GM12864 (cell line): ENCODE measurements around the gene ASRGL1.
"Not testable (repeated sequence)": the region's sequence is repeated elsewhere in the genome, so short reads cannot be mapped to it uniquely, and the experiment has no call there.

Experiments used
- DNase-seq: peaks from one replicate; pipeline ENCODE4 v3.0.0-alpha.2; 2011; ENCODE audit warnings: low read depth
- H3K4me3 ChIP-seq: 2 replicates; pipeline ENCODE4 v1.5.1; 2011; ENCODE audit warnings: mild to moderate bottlenecking, low read depth, low read length, control low read depth
- TF ChIP-seq, protein P1 (sequence below): IDR thresholded peaks from 2 replicates; pipeline ENCODE4 v1.5.1; 2011; ENCODE audit warnings: low read depth, mild to moderate bottlenecking, moderate library complexity, low read length, control low read depth, inconsistent platforms; ENCODE audit errors: missing control alignments

Gene ASRGL1

DNA sequence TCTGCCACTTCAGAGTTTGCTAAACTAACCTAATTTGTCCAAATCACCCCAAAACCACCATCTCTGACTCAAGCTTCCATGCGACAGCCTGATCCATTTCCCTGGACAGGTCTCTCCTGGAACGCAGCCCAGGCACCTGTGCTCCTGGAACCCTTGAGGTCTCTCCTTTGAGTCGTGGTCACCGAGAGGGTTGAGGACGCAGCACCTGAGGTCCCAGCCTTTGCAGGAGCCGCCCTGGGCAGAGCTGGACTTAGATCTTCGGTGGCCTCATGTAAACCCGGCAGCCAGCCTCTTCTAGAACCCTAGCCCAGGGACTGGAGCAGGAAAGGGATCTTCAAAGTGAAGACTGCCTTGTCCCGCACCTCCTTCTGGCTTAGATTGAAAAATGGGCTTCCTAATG is 37.6 kb downstream of the ASRGL1 start:
- no peak for DNase-seq
- TF ChIP-seq, protein P1, sequence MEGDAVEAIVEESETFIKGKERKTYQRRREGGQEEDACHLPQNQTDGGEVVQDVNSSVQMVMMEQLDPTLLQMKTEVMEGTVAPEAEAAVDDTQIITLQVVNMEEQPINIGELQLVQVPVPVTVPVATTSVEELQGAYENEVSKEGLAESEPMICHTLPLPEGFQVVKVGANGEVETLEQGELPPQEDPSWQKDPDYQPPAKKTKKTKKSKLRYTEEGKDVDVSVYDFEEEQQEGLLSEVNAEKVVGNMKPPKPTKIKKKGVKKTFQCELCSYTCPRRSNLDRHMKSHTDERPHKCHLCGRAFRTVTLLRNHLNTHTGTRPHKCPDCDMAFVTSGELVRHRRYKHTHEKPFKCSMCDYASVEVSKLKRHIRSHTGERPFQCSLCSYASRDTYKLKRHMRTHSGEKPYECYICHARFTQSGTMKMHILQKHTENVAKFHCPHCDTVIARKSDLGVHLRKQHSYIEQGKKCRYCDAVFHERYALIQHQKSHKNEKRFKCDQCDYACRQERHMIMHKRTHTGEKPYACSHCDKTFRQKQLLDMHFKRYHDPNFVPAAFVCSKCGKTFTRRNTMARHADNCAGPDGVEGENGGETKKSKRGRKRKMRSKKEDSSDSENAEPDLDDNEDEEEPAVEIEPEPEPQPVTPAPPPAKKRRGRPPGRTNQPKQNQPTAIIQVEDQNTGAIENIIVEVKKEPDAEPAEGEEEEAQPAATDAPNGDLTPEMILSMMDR: no peak
- no peak overlapping the region for H3K4me3 ChIP-seq

DNA sequence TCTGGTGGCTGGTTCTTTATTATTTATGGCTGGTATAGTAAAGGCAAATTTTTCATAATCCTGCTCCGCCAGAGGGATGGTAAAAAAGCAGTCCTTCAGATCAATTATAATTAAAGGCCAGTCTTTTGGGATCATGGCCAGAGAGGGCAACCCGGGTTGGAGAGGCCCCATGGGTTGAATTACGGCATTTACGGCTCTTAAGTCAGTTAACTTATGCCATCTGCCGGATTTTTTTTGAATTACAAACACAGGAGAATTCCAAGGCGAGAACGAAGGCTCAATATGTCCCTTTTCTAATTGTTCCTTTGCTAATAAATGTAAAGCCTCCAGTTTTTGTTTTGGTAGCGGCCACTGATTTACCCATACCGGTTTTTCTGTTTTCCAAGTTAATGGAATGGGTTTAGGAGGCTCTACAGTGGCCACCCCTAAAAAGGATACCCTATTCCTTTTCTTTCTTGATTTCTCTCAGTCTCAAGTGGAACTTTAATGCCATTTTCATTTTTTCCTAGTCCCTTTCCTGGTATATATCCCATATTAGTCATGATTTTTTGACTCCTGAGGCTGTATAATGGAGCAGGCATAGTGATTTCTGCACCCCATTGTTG is 41.3 kb downstream of the ASRGL1 start:
- DNase-seq, H3K4me3 ChIP-seq: not testable (repeated sequence)
- TF ChIP-seq, protein P1: peak; percentile 27

DNA sequence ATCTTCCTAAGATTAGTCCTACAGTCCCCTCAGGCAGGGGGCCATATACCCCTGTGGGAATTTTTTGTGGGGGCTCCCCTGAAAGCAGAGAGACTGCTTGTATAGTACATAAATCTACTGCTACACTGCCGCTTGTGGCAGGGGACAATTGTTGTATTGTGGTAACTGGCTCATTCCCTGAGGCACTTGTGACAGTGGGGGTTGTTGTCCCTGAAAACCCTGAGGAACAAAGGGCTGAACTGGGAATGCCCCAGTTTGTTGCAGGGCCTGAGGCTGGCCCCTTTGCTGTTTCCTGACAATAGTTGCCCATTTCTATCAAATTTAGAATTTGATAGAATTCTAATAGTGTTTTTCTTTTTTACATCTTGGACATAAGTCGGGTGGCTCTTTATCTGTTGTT is 42.3 kb downstream of the ASRGL1 start:
- not testable (repeated sequence) for DNase-seq, H3K4me3 ChIP-seq

DNA sequence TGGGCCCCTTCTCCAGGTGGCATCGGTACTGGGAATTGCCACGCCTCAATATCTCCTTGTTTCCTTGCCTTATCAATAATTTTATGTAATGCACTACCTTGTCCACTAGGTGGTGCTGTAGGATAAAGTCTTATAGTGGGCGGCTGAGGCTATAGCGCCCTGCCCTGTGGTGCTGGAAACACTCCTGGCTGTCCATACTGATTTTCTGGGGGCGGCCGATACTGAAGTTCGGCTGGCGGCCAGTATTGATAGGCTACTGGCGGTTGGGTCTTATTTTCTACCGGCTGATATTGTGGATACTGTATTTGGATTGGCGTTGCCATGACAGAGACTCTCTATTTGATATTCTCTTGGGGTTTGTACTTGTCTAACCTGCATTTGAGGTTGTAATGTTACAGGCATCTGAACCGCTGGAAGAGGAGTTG is 43.6 kb downstream of the ASRGL1 start:
- TF ChIP-seq, protein P1: peak; percentile 62
- H3K4me3 ChIP-seq: not testable (repeated sequence)

DNA sequence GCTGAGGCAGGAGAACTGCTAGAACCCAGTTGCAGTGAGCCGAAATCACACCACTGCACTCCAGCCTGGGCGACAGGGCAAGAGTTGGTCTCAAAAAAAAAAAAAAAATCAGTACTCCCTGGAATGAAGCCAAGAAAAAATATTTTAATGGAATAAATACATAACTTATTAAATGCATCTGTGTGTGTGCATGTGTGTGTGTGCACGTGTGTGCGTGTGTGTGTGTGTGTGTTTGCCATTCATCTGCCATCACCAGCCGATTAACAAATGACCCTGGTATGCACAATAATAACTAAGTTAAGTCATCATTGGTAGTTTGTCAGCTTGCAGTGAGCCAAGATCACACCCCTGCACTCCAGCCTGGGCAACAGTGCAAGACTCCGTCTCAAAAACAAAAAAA is 46.6 kb downstream of the ASRGL1 start:
- DNase-seq: no peak
- no peak overlapping the region for H3K4me3 ChIP-seq
- TF ChIP-seq, protein P1: no peak

More for the DNA sequence above, 43.6 kb downstream of the ASRGL1 start:
- DNase-seq: not testable (repeated sequence)

DNA sequence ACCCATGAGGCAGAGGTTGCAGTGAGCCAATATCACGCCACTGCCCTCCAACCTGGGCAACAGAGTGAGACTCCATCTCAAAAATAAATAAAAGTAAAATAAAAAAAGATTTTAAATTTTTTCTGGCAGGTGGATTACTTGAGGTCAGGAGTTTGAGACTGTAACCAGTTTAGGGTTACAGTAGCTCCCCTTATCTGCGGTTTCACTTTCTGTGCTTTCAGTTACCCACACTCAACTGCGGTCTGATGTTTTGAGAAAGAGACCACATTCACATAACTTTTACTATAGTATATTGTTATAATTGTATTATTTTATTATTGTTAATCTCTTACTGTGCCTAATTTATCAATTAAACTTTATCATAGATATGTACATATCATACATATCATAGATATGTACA is 48.8 kb downstream of the ASRGL1 start:
- not testable (repeated sequence) for H3K4me3 ChIP-seq, DNase-seq

DNA sequence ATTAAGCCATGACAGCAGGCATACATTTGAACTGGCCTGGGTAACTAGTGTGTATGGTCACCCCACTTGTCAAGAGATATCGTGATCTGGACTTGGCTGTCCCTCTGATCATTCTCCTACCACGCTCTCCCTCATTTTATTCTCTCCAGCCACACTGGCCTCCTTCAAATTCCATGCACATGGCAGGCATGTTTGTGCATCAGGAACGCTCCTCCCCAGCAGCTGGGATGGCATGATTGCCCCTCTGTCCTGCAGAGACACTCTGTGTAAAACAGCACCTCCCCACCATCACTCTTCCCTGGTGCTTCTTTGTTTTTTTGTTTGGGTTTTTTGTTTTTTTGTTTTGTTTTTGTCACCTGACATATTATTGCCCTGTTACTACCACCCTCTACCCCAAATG is 50.1 kb downstream of the ASRGL1 start:
- H3K4me3 ChIP-seq: no peak overlapping the region
- DNase-seq: no peak
- TF ChIP-seq, protein P1: no peak

DNA sequence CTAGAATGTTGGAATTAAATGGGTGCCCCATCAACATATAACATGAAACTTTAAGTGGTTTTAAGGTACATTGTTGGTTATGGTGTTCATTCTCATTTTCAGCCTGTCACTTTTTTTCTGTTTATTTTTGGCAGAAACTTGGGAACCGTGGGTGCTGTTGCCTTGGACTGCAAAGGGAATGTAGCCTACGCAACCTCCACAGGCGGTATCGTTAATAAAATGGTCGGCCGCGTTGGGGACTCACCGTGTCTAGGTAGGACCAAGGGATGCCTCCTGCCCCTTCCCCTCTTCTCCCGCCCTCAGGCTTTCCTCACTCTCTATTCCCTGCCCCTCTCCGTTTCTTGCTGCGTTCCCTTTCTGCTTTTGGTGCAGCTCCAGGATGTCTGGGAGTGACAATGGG is 51.8 kb downstream of the ASRGL1 start:
- TF ChIP-seq, protein P1: no peak
- DNase-seq: no peak
- H3K4me3 ChIP-seq: no peak overlapping the region
